Nucleus accumbens (tissue), 56 donors: ENCODE results near the gene DOCK3.
A peak's percentile ranks its signal among the peaks of the same experiment; 100 is the strongest.
"Not testable (repeated sequence)": the region's sequence is repeated elsewhere in the genome, so short reads cannot be mapped to it uniquely, and the experiment has no call there.

Experiments used
- DNase-seq, 56 donors: peaks; one replicate each; lab custom pipeline; 2025; lab: John Stamatoyannopoulos, UW

Gene DOCK3

GRCh38 chr3:50781766-50782165 lies 107.0 kb downstream of the DOCK3 start:
- not testable (repeated sequence) for DNase-seq

GRCh38 chr3:50786631-50787030 lies 111.9 kb downstream of the DOCK3 start:
- no peak for DNase-seq

- DNase-seq: not testable (repeated sequence)
These were observed 116.2 kb downstream of the DOCK3 start for GRCh38 chr3:50790894-50791293.

GRCh38 chr3:50792568-50792967 lies 117.8 kb downstream of the DOCK3 start:
- no peak for DNase-seq

GRCh38 chr3:50803805-50804204 lies 129.1 kb downstream of the DOCK3 start:
- DNase-seq: not testable (repeated sequence)

- not testable (repeated sequence) for DNase-seq
These were observed 129.6 kb downstream of the DOCK3 start for GRCh38 chr3:50804376-50804775.

- DNase-seq: no peak
These were observed 130.6 kb downstream of the DOCK3 start for GRCh38 chr3:50805321-50805720.

- DNase-seq: no peak
These were observed 131.3 kb downstream of the DOCK3 start for GRCh38 chr3:50806031-50806430.

GRCh38 chr3:50806806-50807205 lies 132.1 kb downstream of the DOCK3 start:
- DNase-seq: no peak

GRCh38 chr3:50807266-50807665 lies 132.5 kb downstream of the DOCK3 start:
- DNase-seq: no peak

- DNase-seq: no peak
These were observed 137.2 kb downstream of the DOCK3 start for GRCh38 chr3:50811893-50812292.

GRCh38 chr3:50815844-50816243 lies 141.1 kb downstream of the DOCK3 start:
- DNase-seq: no peak

- DNase-seq: no peak
These were observed 142.2 kb downstream of the DOCK3 start for GRCh38 chr3:50816894-50817293.

- no peak for DNase-seq
These were observed 143.2 kb downstream of the DOCK3 start for GRCh38 chr3:50817756-50818529.

- DNase-seq: no peak
These were observed 145.2 kb downstream of the DOCK3 start for GRCh38 chr3:50819882-50820281.

- no peak for DNase-seq
These were observed 151.1 kb downstream of the DOCK3 start for GRCh38 chr3:50825841-50826240.

GRCh38 chr3:50830451-50830850 lies 155.7 kb downstream of the DOCK3 start:
- peak in 34 of 56 donors; percentile 1 to 67 (median 29) for DNase-seq

- DNase-seq: not testable (repeated sequence)
These were observed 156.3 kb downstream of the DOCK3 start for GRCh38 chr3:50831009-50831408.

- no peak for DNase-seq
These were observed 166.3 kb downstream of the DOCK3 start for GRCh38 chr3:50840983-50841489.

- no peak for DNase-seq
These were observed 173.6 kb downstream of the DOCK3 start for GRCh38 chr3:50848308-50848707.

- no peak for DNase-seq
These were observed 176.1 kb downstream of the DOCK3 start for GRCh38 chr3:50850639-50851511.
